Fibroblast of lung (primary cell): Measurements from ENCODE around the gene SEMA4D.

Experiments used
- EZH2 ChIP-seq: IDR thresholded peaks from 2 replicates; pipeline ENCODE4 v1.5.1; 2012; ENCODE audit warnings: low read length, control low read depth, mild to moderate bottlenecking; ENCODE audit errors: missing control alignments
- TF ChIP-seq, protein P1 (sequence below), 2 donors: IDR thresholded peaks in 1 of 2; conservative IDR thresholded peaks in 1 of 2; 1 replicate in 1 of 2; 2 replicates in 1 of 2; pipeline ENCODE4 v1.5.1; 2011 to 2012; ENCODE audit warnings: low read length in 2 of 2, control low read depth in 1 of 2, inconsistent platforms in 1 of 2, low read depth in 1 of 2, mild to moderate bottlenecking in 1 of 2

DNA sequence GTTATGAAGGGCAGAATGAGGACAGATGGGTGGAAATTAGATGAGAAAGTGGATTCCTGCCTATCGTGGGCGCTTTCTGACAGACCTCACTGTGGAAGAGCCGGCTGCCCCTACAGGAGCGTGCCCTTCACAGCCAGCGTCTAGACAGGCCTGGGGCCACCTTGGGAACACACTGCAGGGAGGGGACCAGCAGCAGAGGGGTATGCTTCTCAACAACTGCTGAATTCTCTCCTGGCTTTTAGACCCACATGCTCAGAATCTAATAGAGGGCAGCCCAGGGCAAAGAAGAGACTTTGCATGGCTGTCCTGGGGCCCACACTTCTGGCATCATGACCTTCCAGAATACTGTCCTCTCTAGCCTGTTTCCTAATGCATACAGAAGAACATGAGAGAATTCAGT, 2.1 kb upstream of the SEMA4D start:
- TF ChIP-seq EZH2, result no peak
- TF ChIP-seq, protein P1, sequence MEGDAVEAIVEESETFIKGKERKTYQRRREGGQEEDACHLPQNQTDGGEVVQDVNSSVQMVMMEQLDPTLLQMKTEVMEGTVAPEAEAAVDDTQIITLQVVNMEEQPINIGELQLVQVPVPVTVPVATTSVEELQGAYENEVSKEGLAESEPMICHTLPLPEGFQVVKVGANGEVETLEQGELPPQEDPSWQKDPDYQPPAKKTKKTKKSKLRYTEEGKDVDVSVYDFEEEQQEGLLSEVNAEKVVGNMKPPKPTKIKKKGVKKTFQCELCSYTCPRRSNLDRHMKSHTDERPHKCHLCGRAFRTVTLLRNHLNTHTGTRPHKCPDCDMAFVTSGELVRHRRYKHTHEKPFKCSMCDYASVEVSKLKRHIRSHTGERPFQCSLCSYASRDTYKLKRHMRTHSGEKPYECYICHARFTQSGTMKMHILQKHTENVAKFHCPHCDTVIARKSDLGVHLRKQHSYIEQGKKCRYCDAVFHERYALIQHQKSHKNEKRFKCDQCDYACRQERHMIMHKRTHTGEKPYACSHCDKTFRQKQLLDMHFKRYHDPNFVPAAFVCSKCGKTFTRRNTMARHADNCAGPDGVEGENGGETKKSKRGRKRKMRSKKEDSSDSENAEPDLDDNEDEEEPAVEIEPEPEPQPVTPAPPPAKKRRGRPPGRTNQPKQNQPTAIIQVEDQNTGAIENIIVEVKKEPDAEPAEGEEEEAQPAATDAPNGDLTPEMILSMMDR (conservative IDR thresholded peaks at IDR 0.05 in 1 of 2, IDR thresholded peaks at IDR 0.05 in 1 of 2; ENCODE audit: low read depth in 1 of 2, low read length in 2 of 2), result no peak
